Measurements from ENCODE around the gene SLC12A3.

SLC12A3 gene

GRCh38 chr16:56864960-56865359 lies at the start of gene SLC12A3:
Gene SLC12A3, plus strand, starts transcription at chr16:56865207. Its CDS starts 29 bp downstream, at chr16:56865236.
- no peak for DNase-seq

DNA sequence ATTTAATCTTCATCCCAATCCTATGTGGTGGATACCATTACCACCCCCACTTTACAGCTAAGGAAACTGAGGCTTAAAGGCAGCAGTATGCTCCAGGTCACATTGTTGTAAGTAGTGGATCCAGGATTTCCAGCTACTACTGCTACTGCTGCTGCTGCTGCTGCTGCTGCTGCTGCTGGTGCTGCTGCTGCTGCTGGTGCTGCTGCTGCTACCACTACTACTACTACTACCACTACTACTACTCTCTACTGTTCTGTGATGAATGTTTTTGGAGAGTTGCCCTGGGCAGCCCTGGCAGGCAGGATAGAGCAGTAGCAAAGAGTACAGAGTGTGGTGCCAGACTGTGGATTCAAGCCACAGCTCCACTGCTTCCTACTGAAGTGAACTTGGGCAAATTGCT lies 49.3 kb upstream of the SLC12A3 start:
- DNase-seq, result no peak

GRCh38 chr16:56817056-56817455 lies 48.0 kb upstream of the SLC12A3 start:
- no peak for DNase-seq

DNA sequence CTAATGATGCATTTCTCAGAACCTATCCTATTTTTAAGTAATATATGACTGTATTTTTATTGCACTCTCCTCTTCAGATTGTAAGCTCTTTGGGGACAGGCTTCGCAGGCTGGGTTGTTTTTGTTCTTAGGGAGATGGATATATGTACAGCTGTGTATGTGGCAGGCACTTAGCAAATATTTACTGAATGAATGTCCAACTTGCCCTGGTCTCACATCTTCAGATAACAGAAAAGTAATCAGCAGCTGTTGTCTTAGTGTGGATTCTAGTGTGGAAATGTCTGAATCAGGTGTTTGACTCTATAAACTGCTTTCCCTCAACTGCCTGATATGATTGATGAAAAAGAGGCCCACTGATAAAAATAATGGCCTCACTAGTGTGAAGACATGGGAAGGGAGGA lies 47.1 kb upstream of the SLC12A3 start:
- no peak for DNase-seq

GRCh38 chr16:56823081-56823733 lies 41.8 kb upstream of the SLC12A3 start:
- no peak for DNase-seq

DNA sequence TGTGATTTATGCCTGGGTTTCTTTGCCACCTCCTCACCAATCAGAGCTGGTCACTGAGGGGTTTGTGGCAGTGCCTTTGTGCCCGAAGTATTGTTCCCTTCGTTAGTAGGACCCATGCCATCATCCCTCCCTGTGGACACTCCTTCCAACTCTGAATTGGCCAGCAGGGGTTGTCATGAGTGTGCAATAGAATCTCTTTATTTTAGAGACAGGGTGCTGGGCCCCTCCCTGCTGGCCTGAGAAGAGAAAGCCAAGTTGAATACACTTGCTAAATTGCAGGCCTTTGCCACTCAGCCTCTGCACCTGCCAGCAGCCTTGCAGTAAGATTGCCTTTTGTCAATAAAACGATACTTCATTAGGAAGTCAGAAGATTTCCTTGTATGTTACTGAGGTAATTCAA lies 40.7 kb upstream of the SLC12A3 start:
- no peak for DNase-seq

- no peak for DNase-seq
Measured at GRCh38 chr16:56824804-56825203, 40.2 kb upstream of the SLC12A3 start.

DNA sequence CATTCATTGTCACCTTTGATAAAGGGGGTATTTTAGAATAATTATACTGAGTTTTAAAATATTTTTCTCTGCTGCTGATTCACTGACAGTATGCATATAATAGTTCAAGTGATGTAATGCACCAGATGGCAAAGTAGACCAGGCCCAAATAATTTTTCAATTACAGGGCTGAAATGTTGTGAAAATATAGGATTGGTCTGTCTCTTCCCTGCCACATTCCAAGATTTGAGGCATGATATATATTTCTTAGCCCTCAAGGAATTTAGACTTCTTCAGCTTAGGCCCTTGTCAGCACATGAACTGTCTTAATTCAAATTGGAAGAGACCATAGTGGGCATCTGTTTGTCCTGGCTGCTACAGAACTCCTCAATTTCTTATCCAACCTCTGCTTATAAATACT lies 39.2 kb upstream of the SLC12A3 start:
- no peak for DNase-seq

DNA sequence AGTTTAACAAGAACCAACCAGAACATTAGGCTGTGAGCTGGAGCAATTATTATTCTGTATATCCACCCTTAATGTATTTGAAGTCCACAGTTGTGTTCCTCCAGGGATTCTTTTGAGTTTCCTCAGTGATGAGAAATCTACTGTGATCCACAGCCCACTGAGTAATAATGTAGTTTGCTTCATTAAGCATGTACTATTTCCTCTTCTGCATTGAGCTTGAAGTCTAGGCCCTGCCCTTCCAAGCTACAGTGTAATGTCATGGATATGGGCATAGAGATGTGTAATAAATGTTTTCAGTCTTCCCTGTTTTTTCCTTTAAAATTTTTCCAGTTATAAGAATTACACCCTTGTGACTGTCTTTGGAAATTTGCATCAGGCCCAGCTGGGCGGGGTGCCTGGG lies 36.4 kb upstream of the SLC12A3 start:
- DNase-seq, result no peak

DNA sequence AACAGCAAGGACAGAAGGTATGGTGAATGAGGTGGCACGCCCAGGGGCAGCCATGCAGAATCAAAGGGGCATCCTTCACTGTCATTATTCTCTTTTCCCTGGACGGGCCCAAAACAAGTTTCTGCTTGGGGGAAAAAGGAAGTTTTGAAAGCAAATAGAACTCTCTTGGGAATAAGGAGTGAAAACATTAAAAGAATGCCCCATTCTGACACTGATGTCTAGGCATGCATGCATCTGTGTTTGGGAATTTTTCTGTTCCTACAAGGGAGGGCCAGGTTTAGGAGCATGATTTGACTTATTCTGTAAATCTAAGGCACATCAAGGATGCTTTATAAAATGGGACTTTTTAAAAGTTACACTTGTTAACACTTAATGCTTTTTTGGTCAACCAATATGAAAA lies 34.3 kb upstream of the SLC12A3 start:
- no peak for DNase-seq

DNA sequence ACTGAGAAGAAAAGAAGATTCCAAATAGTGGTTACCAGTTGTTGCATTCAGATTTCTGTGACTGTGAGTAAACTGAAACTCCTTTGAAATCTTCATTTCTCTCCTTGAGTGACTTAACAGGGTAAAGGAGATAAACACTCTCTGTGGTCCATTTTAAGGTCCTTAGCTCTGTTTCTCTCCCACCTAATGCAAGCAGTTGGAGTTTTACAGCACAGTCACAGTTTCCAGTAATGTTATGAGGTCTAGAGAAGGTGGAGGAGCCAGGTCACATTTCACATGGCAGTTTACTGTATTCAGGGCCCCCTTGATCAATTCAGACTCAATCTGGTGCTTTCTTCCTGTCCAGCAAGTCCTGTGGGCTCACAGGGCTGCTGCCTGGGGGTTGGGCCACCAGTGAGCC lies 32.2 kb upstream of the SLC12A3 start:
- no peak for DNase-seq

GRCh38 chr16:56833243-56833970 lies 31.6 kb upstream of the SLC12A3 start:
- DNase-seq, result no peak

GRCh38 chr16:56835320-56835719 lies 29.7 kb upstream of the SLC12A3 start:
- no peak for DNase-seq

- no peak for DNase-seq
Measured at GRCh38 chr16:56836410-56837230, 28.4 kb upstream of the SLC12A3 start.

GRCh38 chr16:56838622-56839337 lies 26.2 kb upstream of the SLC12A3 start:
- DNase-seq, result no peak

GRCh38 chr16:56841233-56841632 lies 23.8 kb upstream of the SLC12A3 start:
- no peak for DNase-seq

- DNase-seq, result no peak
Measured at GRCh38 chr16:56841659-56842058, 23.3 kb upstream of the SLC12A3 start.

- DNase-seq, result no peak
Measured at GRCh38 chr16:56842133-56842532, 22.9 kb upstream of the SLC12A3 start.

- DNase-seq, result no peak
Measured at GRCh38 chr16:56844056-56844455, 21.0 kb upstream of the SLC12A3 start.

DNA sequence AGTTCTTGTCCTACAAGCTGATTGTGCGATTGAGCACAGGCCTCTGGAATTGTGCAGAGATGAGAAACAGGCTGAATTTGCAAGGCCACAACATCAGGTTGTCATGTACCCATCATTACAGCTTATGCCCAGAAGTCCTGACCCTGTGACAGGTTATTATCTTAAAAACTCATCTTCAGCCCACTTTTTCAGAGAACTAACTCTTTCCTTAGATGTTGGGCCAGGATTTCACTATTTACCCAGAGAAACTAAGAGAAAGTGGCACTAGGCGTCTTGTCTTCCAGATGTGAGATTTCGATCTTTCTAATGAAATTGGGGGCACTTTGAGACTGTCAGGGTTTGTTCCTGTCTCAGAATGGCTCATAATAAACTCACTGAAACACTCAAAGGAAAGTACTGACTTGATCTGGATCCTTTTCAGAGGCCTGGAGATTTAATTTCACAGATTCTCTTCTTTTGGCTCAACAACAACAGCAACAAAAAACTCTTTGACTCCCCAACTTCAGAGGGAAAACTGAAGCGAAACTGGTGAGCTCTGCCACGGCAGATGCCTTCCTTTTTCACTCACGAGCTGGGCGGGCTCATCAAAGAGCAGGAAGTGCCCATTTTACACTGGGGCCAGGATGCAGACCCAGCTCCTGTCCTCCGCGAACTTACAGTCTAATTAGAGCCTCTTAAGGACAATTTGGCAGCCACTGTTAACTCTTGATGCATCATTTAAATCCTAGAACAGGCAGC lies 17.7 kb upstream of the SLC12A3 start:
- DNase-seq, result no peak

DNA sequence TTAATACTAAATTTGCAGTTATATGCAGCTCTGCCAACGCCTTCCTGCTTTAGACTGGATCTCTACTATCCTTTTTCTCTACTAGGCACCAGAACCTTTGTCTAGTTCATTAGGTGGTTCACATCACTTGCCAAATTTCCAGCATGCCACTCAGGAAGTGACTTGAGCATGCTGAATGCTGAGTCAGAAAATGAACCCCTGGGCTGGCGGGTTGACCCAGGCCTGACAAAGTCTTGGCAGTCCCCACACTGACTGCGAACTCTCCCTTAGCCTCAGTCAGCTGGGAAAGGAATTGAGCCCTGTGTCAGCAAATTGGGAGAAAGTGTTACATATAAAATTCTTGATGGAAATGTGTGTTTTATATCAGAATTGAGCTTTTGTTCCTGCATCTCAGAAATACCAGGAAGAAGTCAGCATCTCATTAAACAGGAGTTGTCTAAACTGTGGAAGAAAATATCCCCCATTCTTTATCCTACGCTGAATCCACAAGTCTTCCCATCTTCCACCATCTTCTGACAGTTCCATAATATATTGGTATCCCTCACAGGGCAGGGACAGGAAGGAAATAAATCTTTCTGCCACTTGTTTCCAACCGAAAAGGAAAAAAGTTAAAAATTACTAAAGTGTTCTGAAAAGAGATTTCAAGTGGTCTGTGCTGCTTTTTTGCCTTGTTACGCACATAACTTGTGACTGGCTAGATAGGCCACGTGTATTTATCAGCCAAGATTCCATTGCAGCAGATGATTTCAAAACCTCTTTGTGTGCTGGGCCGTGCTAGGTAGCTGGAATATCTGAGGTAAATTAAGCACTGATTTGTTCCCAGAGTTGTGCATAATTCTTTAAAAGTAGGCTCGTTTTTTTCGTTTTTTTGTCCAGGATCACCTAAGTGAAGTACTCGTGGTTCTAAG lies 16.7 kb upstream of the SLC12A3 start:
- DNase-seq, result no peak
